HTERT RPE-1 (cell line): ENCODE measurements around the gene DUS1L.

Experiments
- in situ Hi-C: fragments of 300-500 bp; cut with MboI; formaldehyde crosslinking; loops from 4 replicates; pipeline ENCODE4 v1.14.3; 2020; ENCODE audit warnings: low sequenced_read_pairs

The DUS1L gene

DNA sequence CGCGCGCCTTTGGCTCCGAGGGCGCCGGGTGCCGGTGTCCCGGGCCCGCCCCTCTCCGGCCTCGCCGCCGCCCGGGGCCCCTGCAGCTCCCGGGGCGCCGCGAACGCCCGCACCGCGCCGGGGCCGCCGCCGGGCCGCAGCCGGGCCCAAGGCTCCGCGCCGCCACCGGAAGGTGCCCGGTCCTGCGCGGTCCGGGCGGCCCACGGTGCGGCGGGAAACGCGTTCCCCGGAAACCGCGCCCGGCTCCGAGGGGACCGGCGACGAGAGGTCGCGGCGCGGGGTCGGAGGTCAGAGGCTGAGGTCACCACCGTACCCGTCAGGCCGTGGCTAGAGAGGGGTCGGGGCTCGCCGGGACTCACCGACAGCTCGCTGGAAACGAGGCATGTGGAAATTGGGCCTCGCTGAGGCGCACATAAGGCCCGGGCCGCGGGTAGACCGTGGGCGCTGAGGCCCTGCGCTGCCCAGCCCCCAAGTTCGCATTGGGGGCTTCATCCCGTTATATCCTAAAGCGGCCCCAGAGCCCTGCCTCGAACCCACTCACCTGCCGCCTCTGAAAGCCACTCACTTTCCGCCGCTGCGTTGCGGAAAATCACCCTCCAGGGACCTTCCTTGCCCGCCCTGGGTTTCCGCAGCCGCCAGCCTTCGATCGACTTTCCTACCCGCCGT, at the start of gene DUS1L:
Gene DUS1L (minus strand): TSS at position 167 of the 666 bp plus-strand sequence. CDS start 745 bp downstream, outside the sequence.
- in situ Hi-C loops, result no loop called here

GRCh38 chr17:82114872-82115271, 49.3 kb upstream of the DUS1L start:
- in situ Hi-C loops, result no loop called here

DNA sequence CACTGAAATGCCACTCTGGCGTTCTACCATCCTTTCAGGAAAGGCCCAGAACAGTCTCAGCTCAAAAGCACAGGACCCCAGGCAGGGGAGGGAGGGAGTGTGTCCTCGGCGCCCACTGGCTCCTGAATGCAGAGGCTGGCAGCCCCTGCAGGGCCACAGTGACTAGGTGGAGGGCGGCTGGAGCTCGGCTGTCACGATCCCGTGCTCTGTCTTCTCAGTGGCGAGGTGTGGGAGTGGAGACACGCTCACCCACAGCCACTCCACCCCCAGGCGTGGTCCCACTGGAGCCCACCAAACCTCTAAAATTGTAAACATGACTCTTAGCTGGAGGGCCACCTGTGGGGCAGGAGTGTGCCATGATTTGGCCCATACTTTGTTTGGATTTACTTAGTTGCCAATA, 48.8 kb upstream of the DUS1L start:
- in situ Hi-C loops, result no loop called here

DNA sequence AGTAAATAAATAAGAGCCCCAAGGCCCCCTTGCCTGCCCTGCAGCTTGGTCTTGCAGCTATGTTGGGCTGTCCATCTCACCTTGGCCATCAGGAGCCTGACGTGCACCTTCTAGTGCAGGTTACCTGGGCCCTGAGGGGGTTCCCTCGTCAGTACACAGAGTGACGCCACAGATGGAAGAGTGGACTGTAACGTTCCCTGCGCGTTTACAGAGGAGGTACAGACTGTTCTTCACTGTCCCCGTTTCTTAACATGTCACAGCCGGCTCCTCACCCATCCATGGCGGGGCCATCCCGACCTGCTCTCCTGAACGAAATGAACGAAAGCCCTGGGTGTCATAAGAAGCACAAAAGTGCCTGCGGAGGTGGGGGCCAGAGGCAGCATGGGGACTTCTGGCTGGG, 48.3 kb upstream of the DUS1L start:
- in situ Hi-C loops, result no loop called here

DNA sequence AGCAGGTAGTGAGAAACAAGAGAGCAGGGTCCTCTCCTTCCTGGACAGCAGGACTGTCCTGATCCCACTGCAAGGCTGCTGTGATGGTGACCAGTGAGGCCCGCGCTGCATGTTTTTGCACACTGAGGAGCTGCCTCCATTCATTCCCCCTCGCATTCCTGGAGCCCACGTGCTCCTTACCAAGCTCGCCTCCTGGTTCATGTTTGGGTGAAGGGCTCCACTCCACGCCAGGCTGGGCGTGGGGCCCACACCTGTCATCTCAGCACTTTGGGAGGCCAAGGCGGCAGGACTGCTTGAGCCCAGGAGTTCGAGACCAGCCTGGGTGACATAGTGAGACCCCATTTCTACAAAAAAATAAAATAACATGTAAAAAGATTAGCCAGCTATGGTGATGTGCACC, 47.8 kb upstream of the DUS1L start:
- in situ Hi-C loops, result no loop called here

GRCh38 chr17:82112914-82113311, 47.3 kb upstream of the DUS1L start:
- in situ Hi-C loops, result no loop called here

DNA sequence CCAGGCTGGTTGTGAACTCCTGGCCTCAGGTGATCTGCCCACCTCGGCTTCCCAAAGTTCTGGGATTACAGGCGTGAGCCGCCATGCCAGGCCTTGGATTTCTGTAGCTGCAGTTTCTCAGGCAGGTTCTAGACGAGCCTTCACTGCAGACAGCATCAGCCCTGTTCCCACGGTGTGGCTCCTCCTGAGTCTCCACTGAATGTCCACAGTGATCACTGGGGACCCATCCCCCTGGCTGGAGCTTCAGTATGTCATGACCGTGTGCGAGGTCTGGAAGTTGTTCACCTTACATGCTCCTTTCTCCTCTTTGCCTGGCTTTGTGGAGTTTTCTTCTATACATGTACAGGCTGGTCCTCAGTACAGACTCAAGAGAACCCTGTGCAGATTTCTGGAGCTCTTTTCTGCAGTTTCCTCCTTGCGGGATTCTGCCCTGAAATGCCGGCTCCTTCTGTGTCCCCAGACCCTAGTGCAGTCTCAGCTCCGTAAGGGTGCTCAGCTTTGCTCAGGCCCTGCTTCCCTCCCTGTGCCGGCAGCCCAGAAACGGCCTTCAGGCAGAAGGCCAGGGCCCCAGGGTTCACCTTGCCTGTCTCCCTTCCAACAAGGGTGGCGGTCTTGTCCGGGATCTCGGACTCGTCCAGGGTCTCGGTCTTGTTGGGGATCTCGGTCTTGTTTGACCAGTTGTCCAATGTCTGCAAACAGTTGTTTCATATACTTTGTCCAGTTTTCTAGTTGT, 46.7 kb upstream of the DUS1L start:
- in situ Hi-C loops, result no loop called here

GRCh38 chr17:82110298-82110697, 44.7 kb upstream of the DUS1L start:
- in situ Hi-C loops, result no loop called here

DNA sequence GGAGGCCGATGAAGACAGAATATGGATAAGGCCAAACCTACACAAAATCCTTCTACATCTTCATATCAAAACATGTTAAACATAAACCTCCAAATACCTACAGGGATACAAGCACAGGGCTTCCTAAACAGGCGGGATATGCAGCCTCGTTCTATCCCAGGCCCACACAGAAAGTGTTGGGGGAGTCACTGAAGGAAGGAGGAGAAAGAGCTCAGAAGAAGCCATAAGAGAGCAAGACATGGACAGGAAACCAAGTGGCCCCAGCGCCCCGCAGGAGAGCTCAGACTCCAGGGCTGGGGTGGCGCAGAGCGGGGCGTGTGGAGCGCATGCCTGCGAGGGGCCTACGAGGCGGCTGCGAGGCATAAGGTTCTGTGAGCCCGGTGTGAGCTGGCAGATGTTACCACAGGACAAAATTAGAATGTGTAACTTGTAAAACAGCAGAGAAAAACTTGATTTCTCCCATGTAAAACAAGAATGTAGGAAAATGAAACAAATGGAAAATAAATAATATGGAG, 43.4 kb upstream of the DUS1L start:
- in situ Hi-C loops, result no loop called here

DNA sequence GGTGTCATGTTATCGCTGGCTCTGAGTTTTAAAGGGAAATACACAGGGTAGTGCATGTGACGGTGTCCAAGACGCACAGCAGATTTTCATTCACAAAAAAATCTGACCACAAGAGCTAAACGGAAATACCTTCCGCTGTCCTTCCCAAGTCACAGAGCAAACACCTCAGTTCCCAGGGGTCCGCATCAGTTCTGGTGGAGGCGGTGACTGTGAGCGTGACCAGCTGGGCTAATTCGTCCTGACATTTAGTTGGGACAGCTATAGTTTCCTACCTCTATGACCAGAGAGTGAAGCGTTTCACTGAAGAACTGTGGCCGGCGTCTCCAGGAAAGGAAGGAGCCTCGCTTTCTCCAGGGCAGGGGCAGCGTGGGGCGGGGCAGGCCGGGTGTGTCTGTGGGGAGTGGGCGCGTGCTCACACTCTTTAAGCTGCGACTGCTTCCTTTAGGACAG, 42.9 kb upstream of the DUS1L start:
- in situ Hi-C loops, result no loop called here

DNA sequence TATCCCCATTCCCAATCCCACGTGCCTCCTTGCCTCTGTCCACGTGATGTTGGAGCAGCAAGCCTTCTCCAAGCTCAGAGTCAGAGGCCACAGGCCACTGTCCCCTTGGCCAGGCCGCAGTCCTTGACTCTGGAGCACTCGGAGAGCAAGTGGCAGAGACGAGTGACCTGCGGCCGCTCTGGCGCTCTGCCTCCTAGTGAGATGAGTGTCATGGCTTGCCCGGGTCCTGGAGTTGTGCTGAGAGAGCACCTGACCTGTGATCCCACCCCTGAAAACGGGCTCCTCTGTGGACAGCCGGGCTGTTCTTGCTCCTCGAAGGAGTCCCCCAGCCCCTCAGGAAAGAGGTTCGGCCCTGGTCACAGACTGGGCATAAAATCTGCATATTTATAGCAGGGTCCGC, 42.4 kb upstream of the DUS1L start:
- in situ Hi-C loops, result no loop called here

DNA sequence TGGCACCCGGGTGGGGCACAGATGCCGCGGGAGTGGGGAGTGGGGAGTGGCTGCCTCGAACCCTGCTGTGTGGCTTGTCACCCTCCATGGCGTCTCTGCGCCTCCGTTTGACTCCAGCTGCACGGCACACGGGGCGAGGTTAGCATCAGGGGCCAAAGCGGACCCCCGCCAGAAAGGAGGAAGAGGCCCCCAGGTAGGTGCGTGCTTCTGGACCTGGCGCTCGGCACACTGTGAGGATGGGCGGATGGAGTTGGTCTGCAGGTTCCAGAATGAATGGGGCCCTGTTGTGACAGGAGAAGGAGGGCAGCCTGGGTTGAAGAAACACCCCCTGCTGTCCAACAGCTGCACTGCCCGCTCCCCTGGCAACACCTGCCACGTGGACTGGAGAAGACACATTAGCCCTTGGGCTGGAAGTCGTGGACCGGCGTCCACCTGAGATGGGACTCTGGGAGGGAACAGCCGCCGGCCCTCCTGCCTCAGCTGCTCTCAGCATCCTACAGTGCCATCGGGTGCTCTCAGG, 41.8 kb upstream of the DUS1L start:
- in situ Hi-C loops, result no loop called here

GRCh38 chr17:82106688-82107305, 41.2 kb upstream of the DUS1L start:
- in situ Hi-C loops, result no loop called here

GRCh38 chr17:82105882-82106687, 40.5 kb upstream of the DUS1L start:
- in situ Hi-C loops, result no loop called here

- in situ Hi-C loops, result no loop called here
These were observed 39.8 kb upstream of the DUS1L start for GRCh38 chr17:82105417-82105881.

DNA sequence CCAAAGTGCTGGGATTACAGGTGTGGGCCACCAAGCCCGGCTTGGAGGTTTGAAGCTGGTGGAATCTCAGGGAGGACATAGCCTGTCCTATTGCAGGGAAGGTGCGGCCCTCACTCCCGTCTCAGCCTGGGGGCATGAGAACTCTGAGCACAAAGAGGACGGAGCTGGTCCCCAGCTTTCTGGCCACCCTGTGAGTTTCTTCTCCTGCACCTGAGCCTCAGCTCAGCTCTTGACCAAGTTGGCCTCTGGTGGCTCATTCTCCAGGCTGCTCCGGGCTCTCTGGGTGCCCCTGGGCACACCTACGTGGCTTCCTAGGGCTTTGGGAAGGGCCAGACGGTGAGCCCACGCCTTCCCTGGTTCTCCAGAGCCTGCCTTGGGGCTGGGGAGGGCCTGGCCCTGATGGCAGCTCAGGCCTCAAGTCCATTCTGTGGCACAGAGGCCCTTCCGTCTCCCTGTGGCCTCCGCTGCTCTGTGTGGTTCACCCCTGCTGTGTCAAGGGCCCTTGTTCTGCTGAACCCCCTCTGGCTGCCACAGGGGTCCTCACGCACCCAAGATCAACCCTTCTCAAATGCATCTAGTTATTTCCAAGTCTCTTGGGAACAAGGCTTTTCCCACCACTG, 39.3 kb upstream of the DUS1L start:
- in situ Hi-C loops, result no loop called here

DNA sequence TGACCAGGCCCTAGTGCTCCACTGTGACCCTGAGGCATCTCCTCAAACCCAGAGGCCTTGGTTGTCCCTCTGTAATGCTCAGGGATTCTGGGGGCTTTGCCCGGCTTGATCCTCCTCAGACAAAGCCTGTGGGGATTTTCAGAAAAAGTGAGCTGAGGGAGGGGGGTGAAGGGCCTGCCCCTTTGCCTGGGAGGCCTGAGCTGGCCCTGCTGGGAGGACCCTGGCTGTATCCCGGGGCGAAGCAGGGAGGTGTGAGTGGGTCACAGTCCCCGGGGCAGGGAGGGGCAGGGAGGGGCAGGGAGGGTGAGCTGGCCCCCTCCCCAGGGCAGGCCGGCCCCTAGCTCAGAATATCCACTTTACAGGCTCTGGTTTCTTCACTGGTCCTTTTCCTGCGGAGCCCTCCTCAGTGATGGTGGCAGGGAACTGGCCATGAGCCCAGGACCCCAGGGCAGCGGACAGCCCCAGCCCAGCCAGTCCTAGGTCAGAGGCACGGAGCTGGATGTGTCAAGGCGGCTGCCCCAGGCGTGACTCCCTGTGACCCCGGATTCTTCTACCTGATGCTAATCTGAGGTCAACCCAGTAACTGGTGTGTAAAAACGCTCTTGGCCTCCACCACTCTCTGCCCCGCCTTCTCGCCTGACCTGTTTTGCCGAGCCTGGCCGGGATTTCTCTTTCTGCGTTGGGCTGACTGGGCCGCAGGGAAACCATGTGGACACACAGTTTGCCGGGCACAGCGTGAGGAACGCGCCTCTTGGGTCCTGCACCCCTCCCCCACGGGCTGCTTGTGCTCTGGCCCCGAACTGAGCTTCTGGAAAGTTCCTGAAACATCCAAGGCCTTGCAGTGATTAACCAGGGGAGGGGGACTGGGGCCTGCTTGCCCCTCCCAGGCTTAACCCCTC, 38.2 kb upstream of the DUS1L start:
- in situ Hi-C loops, result no loop called here

DNA sequence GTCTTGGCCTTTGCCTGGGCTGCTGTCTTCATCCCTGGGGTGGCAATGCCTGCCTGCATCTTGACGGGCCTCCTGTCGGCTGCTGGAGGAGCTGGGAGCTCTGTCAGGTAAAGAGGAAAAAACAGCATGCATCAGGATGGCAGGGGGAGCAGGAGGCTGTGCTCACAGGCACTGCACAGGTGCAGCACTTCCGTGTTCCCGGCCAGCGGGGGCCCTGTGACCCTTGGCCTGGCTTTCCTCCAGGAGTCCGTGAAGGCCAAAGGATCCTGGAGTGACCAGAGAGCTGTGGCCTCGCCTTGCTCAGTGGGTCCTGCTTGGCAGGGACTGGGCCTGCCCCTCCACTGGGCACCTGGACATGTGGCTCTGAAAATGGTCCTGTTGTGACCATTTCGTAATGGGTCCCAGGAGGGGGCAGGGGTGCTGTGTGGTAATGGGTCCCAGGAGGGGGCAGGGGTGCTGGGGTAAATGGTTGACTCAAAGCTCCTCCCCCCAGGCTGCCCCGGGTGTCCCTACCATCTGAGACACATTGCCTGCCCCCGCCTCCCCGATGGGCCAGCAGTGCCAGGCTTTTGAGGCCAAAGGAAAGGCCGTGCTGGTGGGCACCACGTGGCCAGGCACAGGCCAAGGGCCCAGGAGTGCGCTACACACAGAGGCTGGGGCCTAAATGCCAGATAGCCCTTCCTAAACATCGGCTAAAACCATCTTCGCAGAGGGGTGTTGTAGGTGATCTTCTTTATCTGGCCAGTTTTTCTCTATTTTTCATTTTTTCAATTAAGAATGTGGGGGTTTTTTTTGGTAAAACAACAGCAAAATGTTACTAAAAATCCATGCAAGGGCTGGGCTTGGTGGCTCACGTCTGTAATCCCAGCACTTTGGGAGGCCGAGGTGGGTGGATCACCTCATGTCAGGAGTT, 36.4 kb upstream of the DUS1L start:
- in situ Hi-C loops, result no loop called here
